Activated CD8-positive, alpha-beta memory T cell treated with anti-CD3 and anti-CD28 coated beads, Interleukin-2, amount 10 ng/mL, durations not matched to agents 7 days and 5 days (primary cell): ENCODE results near the gene REEP5. TPM values are rescaled to one million over a fixed set of nuclear protein-coding genes. Genes with fewer than 3 reads are reported as not detected.
"Not testable (repeated sequence)": the region's sequence is repeated elsewhere in the genome, so short reads cannot be mapped to it uniquely, and the experiment has no call there.

Experiments used
- ATAC-seq: fragments of 150-1000 bp; cut with Tn5 transposase; one replicate; pipeline ENCODE4 v1.10.0; 2021; ENCODE audit warnings: moderate library complexity
- CTCF ChIA-PET: fragments of 350-600 bp; sonication (Branson Sonifier 250); formaldehyde crosslinking; loops from one replicate; lab custom pipeline; 2021; ENCODE audit warnings: antibody characterized with exemption; lab: Charles Lee
- DNase-seq: peaks from one replicate; pipeline ENCODE4 v3.0.0-alpha.2; 2020
- H3K27ac Mint-ChIP-seq: one replicate; pipeline ENCODE4 v1.8.0; 2021; ENCODE audit warnings: mild to moderate bottlenecking, mixed read lengths
- H3K27me3 Mint-ChIP-seq: one replicate; pipeline ENCODE4 v1.8.0; 2021; ENCODE audit warnings: mixed read lengths
- H3K36me3 Mint-ChIP-seq: one replicate; pipeline ENCODE4 v1.8.0; 2021; ENCODE audit warnings: mild to moderate bottlenecking, mixed read lengths
- H3K4me1 Mint-ChIP-seq: one replicate; pipeline ENCODE4 v1.8.0; 2021; ENCODE audit warnings: mixed read lengths
- H3K4me3 Mint-ChIP-seq: one replicate; pipeline ENCODE4 v1.8.0; 2021; ENCODE audit warnings: mild to moderate bottlenecking, moderate library complexity, mixed read lengths
- H3K9me3 Mint-ChIP-seq: one replicate; pipeline ENCODE4 v1.8.0; 2022; ENCODE audit warnings: low read depth, mixed read lengths
- total RNA-seq, 2 experiments: library from RNA; stranded (reverse); gene quantifications; one replicate each; pipeline ENCODE4 v1.2.3, GENCODE V29; 2021

The REEP5 gene
- total RNA-seq, result 10 to 100 TPM; 91.0 to 97.0 TPM

DNA sequence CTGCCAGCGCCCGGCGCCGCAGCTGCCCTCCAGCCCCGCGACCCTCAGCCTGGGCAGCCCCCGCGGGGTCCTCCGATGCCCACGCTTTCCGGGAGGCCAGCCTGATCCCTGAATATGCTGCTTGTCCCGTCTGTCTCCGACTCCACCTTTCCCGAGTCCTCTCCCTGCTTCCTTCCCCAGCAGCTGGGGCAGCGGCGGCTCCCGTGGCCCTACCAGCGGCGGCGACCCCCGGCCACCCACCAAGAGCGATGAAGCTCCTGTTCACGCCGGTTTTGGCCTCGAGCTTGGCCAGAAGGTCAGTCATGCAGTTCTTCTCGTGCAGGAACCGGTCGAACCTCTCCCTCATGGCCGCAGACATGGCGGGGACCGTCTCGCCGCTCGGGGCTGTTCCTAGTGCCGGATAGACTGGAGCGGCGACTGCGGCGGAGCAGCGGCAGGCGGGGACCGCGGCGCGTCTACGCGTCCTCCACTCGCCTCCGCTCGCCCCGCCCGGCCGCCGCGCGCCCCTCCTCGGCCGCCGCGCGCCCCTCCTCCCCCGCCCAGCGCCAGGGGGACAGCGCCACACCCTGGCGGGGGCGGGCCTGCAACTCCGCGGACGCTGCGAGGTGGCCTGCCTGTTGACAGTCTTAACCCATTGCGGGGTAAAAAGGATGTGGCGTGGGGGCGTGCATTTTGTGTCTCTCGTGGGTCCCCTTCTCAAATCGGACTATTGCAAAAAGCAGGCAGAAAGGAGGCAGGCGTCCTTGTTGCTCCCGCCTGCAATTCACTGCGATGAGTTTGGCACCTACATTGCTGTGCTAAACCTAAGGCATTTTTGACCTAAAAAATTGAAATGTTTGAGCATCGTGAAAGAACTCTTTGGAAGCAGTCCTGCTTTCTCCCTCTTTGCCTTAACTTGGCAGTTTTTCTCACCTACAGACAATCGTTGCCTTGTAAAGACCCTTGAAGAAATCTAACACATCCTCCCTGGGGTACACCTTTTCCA is at the start of gene REEP5:
REEP5 (minus strand) TSS at position 395 of the 985 bp plus-strand sequence; CDS start at position 358, 37 bp downstream.
- Mint-ChIP-seq H3K27me3 (no peaks in the 10 kb centered on the region), H3K9me3 (no peaks in the 10 kb centered on the region), H3K36me3 (peaks cover 36% of the 10 kb centered on the region), H3K4me3 (peak within 1 kb of the TSS; percentile 95), H3K27ac (peak within 1 kb of the TSS; percentile 98), H3K4me1 (peaks cover 68% of the 10 kb centered on the region)
- ATAC-seq (peak; percentile 80), DNase-seq (peak; percentile 91)
- CTCF ChIA-PET, result interaction anchor here (0.8 to 4.6 kb wide), 22 partner anchors 11 to 230 kb away, joined by 3 to 70 read pairs (median 5); partner anchors contain the start of genes DCP2 and SRP19

DNA sequence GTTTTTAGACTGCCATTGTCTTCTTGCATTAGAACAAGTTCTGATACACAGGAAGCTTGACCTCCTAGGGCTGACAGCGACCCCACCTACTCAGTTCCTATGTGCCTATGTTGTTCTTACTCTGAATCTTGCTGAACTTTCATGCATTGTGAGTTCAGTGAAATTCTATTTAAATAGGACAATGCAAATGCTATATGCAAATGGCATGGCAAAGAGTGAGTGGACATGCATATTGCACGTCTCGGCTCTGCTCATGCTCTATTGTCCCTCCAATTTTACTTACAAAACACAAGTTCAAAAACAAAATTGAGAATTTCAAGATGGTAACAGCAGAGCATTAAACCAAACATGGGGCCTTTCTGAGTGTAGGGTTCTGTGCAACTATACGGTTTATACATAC is 49.2 kb upstream of the REEP5 start:
- CTCF ChIA-PET, result no interaction called here
- Mint-ChIP-seq H3K4me3 (no peak overlapping the region), H3K36me3 (no peaks in the 10 kb centered on the region), H3K4me1 (peaks cover 31% of the 10 kb centered on the region), H3K9me3 (no peaks in the 10 kb centered on the region), H3K27me3 (no peaks in the 10 kb centered on the region), H3K27ac (no peak overlapping the region)
- DNase-seq, result no peak
- ATAC-seq, result no peak

DNA sequence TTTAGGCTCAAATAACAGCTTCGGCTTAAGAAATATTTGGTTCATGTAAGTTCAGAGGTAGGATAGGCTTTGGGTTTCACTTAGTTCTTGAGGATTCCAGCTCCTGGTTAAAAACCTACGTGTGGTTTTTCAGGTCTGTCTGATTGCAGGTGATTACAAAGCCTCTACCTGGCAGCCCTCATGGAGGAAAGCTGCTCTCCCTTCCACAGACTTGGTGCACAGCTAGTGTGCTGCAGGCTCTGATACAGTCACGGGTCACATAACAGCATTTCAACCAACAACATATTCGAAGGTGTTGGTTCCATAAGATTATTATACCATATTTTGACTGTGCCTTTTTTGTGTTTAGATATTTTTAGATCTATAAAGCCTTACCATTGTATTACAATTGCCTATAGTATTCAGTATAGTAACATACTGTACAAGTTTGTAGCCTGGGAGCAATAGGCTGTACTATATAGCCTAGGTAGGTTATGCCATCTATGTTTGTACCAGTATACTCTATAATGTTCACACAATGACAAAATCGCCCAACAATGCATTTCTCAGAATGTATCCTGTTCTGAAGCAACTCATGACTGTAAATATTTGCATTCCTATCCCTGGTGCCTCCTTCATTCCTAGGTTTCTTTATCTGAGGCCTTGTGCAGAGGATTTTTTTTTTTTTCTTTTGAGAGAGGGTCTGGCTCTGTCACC is 46.5 kb upstream of the REEP5 start:
- Mint-ChIP-seq H3K4me3 (no peak overlapping the region), H3K27ac (peak overlapping the region; percentile 18), H3K4me1 (peaks cover 35% of the 10 kb centered on the region), H3K9me3 (no peaks in the 10 kb centered on the region), H3K36me3 (no peaks in the 10 kb centered on the region), H3K27me3 (no peaks in the 10 kb centered on the region)
- DNase-seq, result no peak
- ATAC-seq, result no peak
- CTCF ChIA-PET, result interaction anchor here (1.0 to 4.1 kb wide), 5 partner anchors 8 to 120 kb away, joined by 3 to 15 read pairs (median 4); partner anchors contain the start of genes DCP2 and REEP5

DNA sequence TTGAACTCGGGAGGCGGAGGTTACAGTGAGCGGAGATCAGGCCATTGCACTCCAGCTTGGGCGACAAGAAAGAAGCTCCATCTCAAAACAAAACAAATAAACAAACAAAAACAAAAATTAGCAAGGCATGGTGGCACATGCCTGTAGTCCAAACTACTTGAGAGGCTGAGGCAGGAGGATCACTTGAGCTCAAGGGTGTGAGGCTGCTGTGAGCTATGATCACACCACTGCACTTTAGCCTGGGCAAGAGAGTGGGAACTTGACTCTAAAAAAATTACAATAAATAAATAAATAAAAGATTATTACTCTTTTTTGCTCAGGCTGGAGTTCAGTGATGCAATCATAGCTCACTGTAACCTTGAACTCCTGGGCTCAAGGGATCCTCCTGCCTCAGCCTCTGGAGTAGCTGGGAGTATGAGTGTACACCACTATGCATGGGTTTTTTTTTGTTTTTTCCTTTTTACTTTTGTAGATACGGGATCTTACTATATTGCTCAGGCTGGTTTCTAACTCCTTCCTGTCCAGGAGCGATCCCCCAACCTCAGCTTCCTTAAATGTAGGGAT is 45.6 kb upstream of the REEP5 start:
- Mint-ChIP-seq H3K4me1 (peaks cover 45% of the 10 kb centered on the region), H3K9me3 (no peaks in the 10 kb centered on the region), H3K4me3 (no peak overlapping the region), H3K27ac (no peak overlapping the region), H3K27me3 (no peaks in the 10 kb centered on the region), H3K36me3 (peaks cover 2% of the 10 kb centered on the region)
- no peak for ATAC-seq
- DNase-seq, result no peak
- CTCF ChIA-PET, result interaction anchor here (1.0 to 4.1 kb wide), 5 partner anchors 9 to 119 kb away, joined by 3 to 15 read pairs (median 4); partner anchors contain the start of genes DCP2 and REEP5

DNA sequence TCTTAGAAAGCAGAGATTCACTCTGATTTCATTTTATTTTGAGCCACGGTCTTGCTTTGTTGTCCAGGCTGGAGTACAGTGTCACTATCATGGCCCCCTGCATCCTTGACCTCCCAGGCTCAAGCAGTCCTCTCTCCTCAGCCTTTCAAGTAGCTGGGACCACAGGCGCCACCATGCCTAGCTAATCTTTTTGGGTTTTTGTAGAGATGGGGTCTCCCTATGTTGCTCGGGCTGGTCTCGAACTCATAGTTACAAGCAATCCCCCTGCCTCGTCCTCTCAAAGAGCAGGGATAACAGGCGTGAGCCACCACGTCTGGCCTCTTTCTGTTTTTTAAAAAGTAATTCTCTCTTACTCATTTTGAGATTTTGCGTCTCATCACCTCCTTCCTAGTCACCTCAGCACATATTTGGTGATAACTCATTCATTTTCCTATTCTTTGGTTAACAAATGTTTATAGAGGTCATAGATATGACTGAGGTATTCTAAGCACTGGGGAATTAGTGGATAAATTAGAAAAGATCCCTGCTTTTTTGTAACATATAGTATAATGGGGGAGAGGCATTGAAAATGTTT is 43.8 kb upstream of the REEP5 start:
- CTCF ChIA-PET, result interaction anchor here (1.0 to 9.3 kb wide), 9 partner anchors 10 to 274 kb away, joined by 3 to 70 read pairs (median 5); partner anchors contain the start of genes DCP2 and REEP5
- ATAC-seq, result no peak
- Mint-ChIP-seq H3K27ac (peak overlapping the region; percentile 57), H3K9me3 (no peaks in the 10 kb centered on the region), H3K4me1 (peaks cover 56% of the 10 kb centered on the region), H3K4me3 (no peak overlapping the region), H3K36me3 (peaks cover 2% of the 10 kb centered on the region), H3K27me3 (no peaks in the 10 kb centered on the region)
- no peak for DNase-seq

DNA sequence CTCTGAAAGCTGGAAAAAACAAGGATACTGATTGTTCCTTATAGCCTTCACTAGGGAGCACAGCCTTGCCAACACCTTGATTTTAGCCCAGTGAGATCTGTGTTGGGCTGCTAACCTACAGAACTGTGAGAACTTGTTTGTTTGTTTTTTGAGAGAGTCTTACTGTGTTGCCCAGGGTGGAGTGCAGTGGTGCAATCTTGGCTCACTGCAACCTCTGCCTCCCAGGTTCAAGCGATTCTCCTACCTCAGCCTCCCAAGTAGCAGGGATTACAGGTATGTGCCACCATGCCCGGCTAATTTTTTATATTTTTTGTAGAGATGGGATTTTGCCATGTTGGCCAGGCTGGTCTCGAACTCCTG is 41.3 kb upstream of the REEP5 start:
- peak overlapping the region; percentile 83 for H3K27ac Mint-ChIP-seq
- DNase-seq, H3K9me3 Mint-ChIP-seq, H3K36me3 Mint-ChIP-seq, H3K27me3 Mint-ChIP-seq, ATAC-seq, H3K4me3 Mint-ChIP-seq: not testable (repeated sequence)
- H3K4me1 Mint-ChIP-seq, result peaks cover 70% of the 10 kb centered on the region
- CTCF ChIA-PET, result interaction anchor here (0.6 to 9.3 kb wide), 9 partner anchors 9 to 206 kb away, joined by 3 to 70 read pairs (median 4); partner anchors contain the start of genes DCP2 and REEP5

DNA sequence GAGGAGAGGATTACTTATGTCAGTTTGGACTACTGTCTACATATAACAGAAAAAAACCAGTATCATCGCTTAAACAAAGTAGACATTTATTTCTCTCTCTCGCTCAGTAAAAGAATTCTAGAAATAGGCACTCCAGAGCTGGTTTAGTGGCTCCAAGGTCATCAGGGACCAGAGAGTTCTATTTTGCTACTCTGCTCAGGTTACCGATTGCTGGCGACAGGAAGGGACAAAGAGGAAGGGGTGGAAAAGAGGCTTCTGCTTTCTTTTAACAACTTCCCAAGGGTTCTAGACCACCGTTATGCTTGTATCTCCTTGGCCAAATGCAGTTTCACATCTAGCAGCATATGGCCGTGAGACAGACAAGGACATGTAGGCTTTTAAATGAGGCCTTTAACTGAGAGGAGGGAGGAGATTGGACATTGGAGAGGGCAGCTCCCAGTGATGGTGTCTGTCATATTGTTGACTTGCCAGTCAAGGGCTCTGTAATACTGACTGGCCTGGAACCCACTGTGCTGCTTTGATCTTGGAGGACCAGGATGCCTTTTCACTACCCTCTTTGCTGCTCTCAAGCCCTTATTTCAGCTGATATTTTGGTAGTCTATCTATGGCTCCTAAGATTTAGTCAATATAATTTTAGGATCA is 39.0 kb upstream of the REEP5 start:
- H3K4me1 Mint-ChIP-seq, result peaks cover 67% of the 10 kb centered on the region
- CTCF ChIA-PET, result interaction anchor here (0.7 to 9.3 kb wide), 7 partner anchors 13 to 45 kb away, joined by 3 to 70 read pairs (median 4); partner anchors contain the start of gene REEP5
- no peak overlapping the region for H3K4me3 Mint-ChIP-seq
- H3K36me3 Mint-ChIP-seq, result peaks cover 2% of the 10 kb centered on the region
- ATAC-seq (no peak), DNase-seq (no peak)
- H3K27me3 Mint-ChIP-seq, result no peaks in the 10 kb centered on the region
- H3K9me3 Mint-ChIP-seq, result no peaks in the 10 kb centered on the region
- no peak overlapping the region for H3K27ac Mint-ChIP-seq

DNA sequence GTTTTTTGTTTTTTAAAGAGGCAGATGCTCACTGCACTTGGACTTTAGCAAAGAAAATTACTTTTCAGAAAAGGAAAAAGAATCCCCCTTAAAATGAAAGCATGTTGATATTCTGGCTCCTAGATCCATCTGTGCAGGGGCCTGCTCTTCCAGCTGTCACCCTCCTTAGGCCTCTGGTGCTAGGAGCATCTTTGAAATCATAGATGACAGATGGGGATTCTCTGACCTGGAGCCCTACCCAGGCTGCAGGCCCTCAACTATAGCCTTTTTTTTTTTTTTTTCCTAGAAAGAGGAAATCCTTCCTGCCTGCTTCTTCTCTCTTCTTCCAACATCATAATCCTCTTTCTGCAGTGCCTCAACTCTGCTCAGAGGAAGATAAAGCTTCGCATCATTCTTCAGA is 38.3 kb upstream of the REEP5 start:
- H3K4me1 Mint-ChIP-seq, result peaks cover 62% of the 10 kb centered on the region
- no peak for DNase-seq
- H3K4me3 Mint-ChIP-seq, result no peak overlapping the region
- no peaks in the 10 kb centered on the region for H3K9me3 Mint-ChIP-seq
- no peaks in the 10 kb centered on the region for H3K27me3 Mint-ChIP-seq
- H3K27ac Mint-ChIP-seq, result peak overlapping the region; percentile 10
- CTCF ChIA-PET, result interaction anchor here (0.7 to 9.3 kb wide), 5 partner anchors 14 to 44 kb away, joined by 3 to 70 read pairs (median 5); partner anchors contain the start of gene REEP5
- no peak for ATAC-seq
- H3K36me3 Mint-ChIP-seq, result peaks cover 2% of the 10 kb centered on the region

DNA sequence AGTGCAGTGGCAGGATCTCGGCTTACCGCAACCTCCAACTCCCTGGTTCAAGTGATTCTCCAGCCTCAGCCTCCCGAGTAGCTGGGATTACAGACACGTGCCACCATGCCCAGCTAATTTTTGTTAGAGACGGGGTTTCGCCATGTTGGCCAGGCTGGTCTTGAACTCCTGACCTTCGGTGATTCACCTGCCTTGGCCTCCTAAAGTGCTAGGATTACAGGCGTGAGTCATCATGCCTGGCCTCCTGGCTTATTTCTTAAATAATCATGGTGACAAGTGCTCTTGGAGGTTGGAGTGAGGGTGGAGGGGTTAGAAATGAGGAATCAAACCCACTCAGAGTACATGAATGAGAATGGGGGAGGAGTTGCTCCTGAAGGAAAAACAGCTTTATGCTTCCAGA is 37.8 kb upstream of the REEP5 start:
- CTCF ChIA-PET, result interaction anchor here (0.8 to 9.3 kb wide), 3 partner anchors 15 to 37 kb away, joined by 3 to 70 read pairs (median 5); partner anchors contain the start of gene REEP5
- H3K27ac Mint-ChIP-seq, ATAC-seq, H3K4me3 Mint-ChIP-seq, H3K36me3 Mint-ChIP-seq, DNase-seq, H3K9me3 Mint-ChIP-seq, H3K27me3 Mint-ChIP-seq: not testable (repeated sequence)
- H3K4me1 Mint-ChIP-seq, result peaks cover 60% of the 10 kb centered on the region

DNA sequence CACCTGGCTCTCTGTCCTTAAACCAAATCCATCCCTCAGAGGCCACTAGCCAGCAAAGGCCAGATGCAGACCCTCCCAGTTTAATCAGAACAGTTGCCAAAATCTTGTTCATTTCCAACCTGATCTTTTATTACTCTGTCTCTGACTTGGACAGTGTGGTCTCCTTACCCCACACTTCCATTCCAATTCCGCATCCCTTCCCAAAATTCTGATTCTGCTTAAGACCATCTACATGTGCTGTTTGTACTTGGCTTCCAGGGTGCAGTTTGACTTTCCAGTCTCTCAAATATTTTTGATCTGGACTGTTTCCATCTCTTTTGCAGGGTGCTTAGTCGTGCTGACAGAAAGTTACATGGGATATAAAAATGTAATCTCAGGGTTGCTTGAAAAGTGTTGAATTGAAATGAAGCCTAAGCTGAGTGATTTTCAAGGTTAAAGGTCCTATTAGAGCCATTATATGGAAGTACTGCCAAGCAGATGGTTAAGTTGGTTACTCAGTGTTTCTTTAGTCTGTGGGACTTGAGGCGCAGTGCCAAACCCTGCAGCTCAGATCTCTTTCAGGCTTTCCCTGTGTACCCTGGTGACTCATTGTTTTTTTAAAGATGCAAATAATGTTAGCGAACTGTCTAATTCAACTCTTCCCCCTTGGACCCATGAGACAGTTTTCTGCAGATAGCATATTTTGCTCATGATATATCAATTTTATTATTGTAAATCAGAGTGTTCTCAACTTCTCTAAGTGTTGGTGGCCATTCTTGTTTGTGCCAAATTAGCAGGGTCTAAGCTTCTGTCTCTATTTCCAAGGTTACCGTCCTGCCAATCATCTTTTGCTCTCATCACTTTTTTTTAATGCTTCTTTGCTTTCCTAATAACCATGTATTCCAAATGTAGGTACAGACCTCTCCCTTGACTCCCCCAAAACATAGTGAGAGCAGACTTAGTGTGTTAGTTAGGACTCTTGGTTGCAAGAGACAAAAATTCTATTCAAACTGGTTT is 36.4 kb upstream of the REEP5 start:
- Mint-ChIP-seq H3K9me3 (no peaks in the 10 kb centered on the region), H3K27ac (peak overlapping the region; percentile 2), H3K4me3 (no peak overlapping the region), H3K36me3 (peaks cover 2% of the 10 kb centered on the region), H3K4me1 (peaks cover 48% of the 10 kb centered on the region), H3K27me3 (peaks cover 6% of the 10 kb centered on the region)
- CTCF ChIA-PET, result interaction anchor here (1.0 to 9.3 kb wide), 3 partner anchors 18 to 36 kb away, joined by 3 to 70 read pairs (median 4); partner anchors contain the start of gene REEP5
- peak; percentile 65 for ATAC-seq
- DNase-seq, result no peak
